Thyroid gland (tissue), 4 donors: ENCODE data around the gene TRPM1. TPM values are rescaled to one million over a fixed set of nuclear protein-coding genes. Genes with fewer than 3 reads are reported as not detected.

ENCODE experiments used
- DNase-seq, 2 donors: peaks; one replicate each; pipeline ENCODE4 v3.0.0-alpha.2; 2019
- H3K27ac ChIP-seq, 3 donors: fragments of 200-600 bp; sonication (generic); 1 replicate in 2 of 3; 2 replicates in 1 of 3; pipeline ENCODE4 v1.5.1; 2016 to 2019; ENCODE audit warnings: mild to moderate bottlenecking in 1 of 3, moderate library complexity in 1 of 3
- H3K27me3 ChIP-seq: fragments of 200-600 bp; sonication (generic); one replicate; pipeline ENCODE4 v1.5.1; 2019
- H3K36me3 ChIP-seq, 2 donors: fragments of 200-600 bp; sonication (generic); one replicate each; pipeline ENCODE4 v1.5.1; 2016 to 2019
- H3K4me1 ChIP-seq, 2 donors: fragments of 200-600 bp; sonication (generic); one replicate each; pipeline ENCODE4 v1.5.1; 2017 to 2019
- H3K4me3 ChIP-seq, 3 donors: fragments of 200-600 bp; sonication (generic); replicated peaks in 1 of 3; 1 replicate in 2 of 3; 2 replicates in 1 of 3; pipeline ENCODE4 v1.5.1; 2016; ENCODE audit warnings: mild to moderate bottlenecking in 1 of 3
- H3K9me3 ChIP-seq: fragments of 200-600 bp; sonication (generic); one replicate; pipeline ENCODE4 v1.5.1; 2017
- CTCF ChIP-seq, 6 experiments: fragments of 200-600 bp in 3 of 6; fragments of 450-650 bp in 3 of 6; sonication (generic) in 3 of 6; IDR thresholded peaks; one replicate each; pipeline ENCODE4 v1.5.1; 2016 to 2019; ENCODE audit warnings: antibody characterized with exemption in 6 of 6, mild to moderate bottlenecking in 2 of 6, inconsistent platforms in 1 of 6, moderate library complexity in 1 of 6
- POLR2A ChIP-seq, 2 donors: fragments of 450-650 bp; IDR thresholded peaks; one replicate each; pipeline ENCODE4 v1.6.1; 2017; ENCODE audit warnings: antibody characterized with exemption in 2 of 2, mild to moderate bottlenecking in 2 of 2, moderate library complexity in 1 of 2
- WGBS, 2 donors: methylation state at CpG; one replicate each; pipeline ENCODE4 v1.1.5; 2017; 5-methylcytosine and 5-hydroxymethylcytosine counted together
- intact Hi-C: fragments of 100-400 bp; cut with DNase I; formaldehyde crosslinking; loops from one replicate; pipeline ENCODE4 v1.15.1; 2023
- microRNA counts, 2 donors: library from miRNA; unstranded; fragments of <30 nt; microRNA quantifications; one replicate each; lab custom pipeline; 2016 to 2017
- microRNA-seq: library from miRNA; unstranded; fragments of <30 nt; microRNA quantifications from one replicate; pipeline ENCODE4, GENCODE V29; 2016
- small RNA-seq: library from RNA; depleted of rRNA; stranded (forward); fragments of <200 nt; gene quantifications from one replicate; pipeline ENCODE3, GENCODE V24; 2016
- total RNA-seq, 4 donors: library from RNA; depleted of rRNA; stranded (reverse); fragments of >200 nt; gene quantifications; one replicate each; pipeline ENCODE4 v1.2.3, GENCODE V29; 2016

TRPM1 gene
- total RNA-seq, 4 donors from 2014 or later, result not detected

DNA sequence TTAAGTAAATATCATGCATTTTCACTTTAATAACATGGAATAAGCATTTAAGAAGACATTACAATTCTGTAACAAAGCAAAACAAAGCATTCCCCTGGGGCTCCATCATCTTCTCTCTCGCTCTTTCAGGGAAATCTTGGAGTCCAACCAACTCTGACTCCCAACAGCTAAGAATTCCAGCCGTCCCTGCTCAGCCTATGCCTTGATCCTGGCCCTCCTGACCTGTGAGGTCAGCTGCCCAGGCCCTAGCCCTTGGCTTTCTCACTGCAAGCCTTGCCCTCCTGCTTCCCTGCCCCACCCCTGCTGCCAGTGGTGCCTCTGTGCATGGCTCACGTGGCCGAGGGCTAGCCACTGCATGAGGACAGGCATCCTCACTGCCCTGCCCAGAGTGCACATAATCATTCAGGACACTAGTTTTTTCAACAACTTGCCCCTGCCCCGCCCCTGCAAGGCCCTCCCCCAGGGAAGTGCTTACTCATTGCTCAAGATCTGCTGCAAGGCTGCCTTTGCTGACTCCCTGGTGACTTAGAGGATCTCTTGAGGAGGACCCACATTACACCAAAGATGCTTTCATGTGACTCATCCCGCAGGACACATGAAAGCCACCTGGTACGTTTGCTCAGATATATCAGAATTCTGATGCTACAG is 147.7 kb downstream of the TRPM1 start:
- Histone ChIP-seq H3K36me3 (peaks cover 63 to 65% of the 10 kb centered on the region in 2 donors), H3K4me1 (no peaks in the 10 kb centered on the region), H3K27me3 (no peaks in the 10 kb centered on the region), H3K9me3 (no peaks in the 10 kb centered on the region), H3K4me3 (no peak overlapping the region), H3K27ac (no peak overlapping the region)
- 87 to 89% methylated on average over 7 of the region's 7 CpGs for WGBS, 2 donors
- DNase-seq, result no peak
- no peak for TF ChIP-seq POLR2A (IDR thresholded peaks at IDR 0.05)
- no peak for TF ChIP-seq CTCF (IDR thresholded peaks at IDR 0.05)
- intact Hi-C loops, result no loop called here

GRCh38 chr15:30953183-30953582 is 148.3 kb downstream of the TRPM1 start:
- intact Hi-C loops, result no loop called here
- Histone ChIP-seq H3K27me3 (no peaks in the 10 kb centered on the region), H3K36me3 (peaks cover 59 to 63% of the 10 kb centered on the region in 2 donors), H3K27ac (no peak overlapping the region), H3K4me1 (no peaks in the 10 kb centered on the region), H3K9me3 (no peaks in the 10 kb centered on the region), H3K4me3 (no peak overlapping the region)
- no peak for DNase-seq
- 92 to 94% methylated on average over 7 of the region's 7 CpGs for WGBS, 2 donors
- TF ChIP-seq CTCF (IDR thresholded peaks at IDR 0.05) (no peak), POLR2A (IDR thresholded peaks at IDR 0.05) (no peak)

MicroRNAs encoded within 50 kb of the gene (microRNA counts, 767-probe panel; counts per million panel counts)
- 0 counts per million in 2 donors for microRNA hsa-miR-211-5p (lab: Ali Mortazavi, UCI)

Small RNA genes within 50 kb of the gene (microRNA-seq; reads per million reads assigned to microRNA genes)
- not detected for gene MIR211

Small RNA genes within 50 kb of the gene (small RNA-seq; reads per million reads assigned to genes)
- gene MIR211 (not detected), gene RNU6-466P (not detected)

Other genes starting within 250 kb of the TRPM1 start
- 10 to 100 TPM; 24.9 to 26.6 (median 25.9) TPM for gene FAN1, start 197.8 kb downstream of the TRPM1 start, total RNA-seq
- gene MTMR10, start 110.1 kb downstream of the TRPM1 start, total RNA-seq, result 10 to 100 TPM; 36.2 to 64.8 (median 45.9) TPM
- gene KLF13, start 225.1 kb upstream of the TRPM1 start, total RNA-seq, result 100 to 1,000 TPM in 2 of 4 donors, 10 to 100 TPM in 2; 84.0 to 117 (median 97.6) TPM